HG02588 (cell line): ENCODE results near the gene COL11A2.

Experiments used
- ATAC-seq: cut with Tn5 transposase; IDR thresholded peaks from one replicate; pipeline ENCODE4 v1.9.1; 2021; ENCODE audit warnings: mild to moderate bottlenecking, moderate library complexity; ENCODE audit not compliant: unreplicated experiment

COL11A2 gene

GRCh38 chr6:33120001-33120400 is 72.3 kb downstream of the COL11A2 start:
- no peak for ATAC-seq

GRCh38 chr6:33118525-33119123 is 73.6 kb downstream of the COL11A2 start:
- ATAC-seq = no peak

GRCh38 chr6:33117811-33118277 is 74.4 kb downstream of the COL11A2 start:
- no peak for ATAC-seq

- ATAC-seq = no peak
Observed at GRCh38 chr6:33116841-33117711, 75.2 kb downstream of the COL11A2 start.

- ATAC-seq = no peak
Observed at GRCh38 chr6:33116417-33116816, 75.8 kb downstream of the COL11A2 start.

GRCh38 chr6:33114406-33114805 is 77.9 kb downstream of the COL11A2 start:
- no peak for ATAC-seq

- no peak for ATAC-seq
Observed at GRCh38 chr6:33113755-33114154, 78.5 kb downstream of the COL11A2 start.
